Activated CD4-positive, alpha-beta T cell treated with anti-CD3 and anti-CD28 coated beads, Interleukin-2, Interleukin-6, amounts not matched to agents 100 ng/mL and 50 ng/mL, durations not matched to agents 16 hours and 8 hours (primary cell): ENCODE data around the gene ORM1.
A peak's percentile ranks its signal among the peaks of the same experiment; 100 is the strongest.

Experiments
- DNase-seq: peaks from one replicate; pipeline ENCODE4 v3.0.0-alpha.2; 2020

Gene ORM1

DNA sequence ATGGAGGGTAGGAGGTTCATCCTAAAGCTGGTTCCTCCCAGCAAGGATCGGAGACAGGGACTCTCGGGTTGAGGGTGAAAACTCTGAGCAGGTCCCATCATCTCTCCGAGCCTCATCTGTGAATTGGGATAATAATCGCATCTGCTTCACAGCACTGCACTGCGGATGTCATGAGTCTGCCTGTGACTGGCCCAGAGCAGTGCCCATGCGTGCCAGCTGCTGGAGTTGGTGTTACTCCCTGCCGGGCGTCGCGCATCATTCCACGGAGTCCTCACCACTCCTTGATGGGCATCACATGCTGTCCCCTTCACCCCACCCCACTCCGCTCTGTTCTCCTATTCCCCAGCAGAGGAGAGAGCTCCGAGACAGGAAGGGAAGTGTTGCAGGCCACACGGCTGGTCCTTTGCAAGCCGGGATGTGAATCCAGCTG, 35.1 kb upstream of the ORM1 start:
- no peak for DNase-seq

DNA sequence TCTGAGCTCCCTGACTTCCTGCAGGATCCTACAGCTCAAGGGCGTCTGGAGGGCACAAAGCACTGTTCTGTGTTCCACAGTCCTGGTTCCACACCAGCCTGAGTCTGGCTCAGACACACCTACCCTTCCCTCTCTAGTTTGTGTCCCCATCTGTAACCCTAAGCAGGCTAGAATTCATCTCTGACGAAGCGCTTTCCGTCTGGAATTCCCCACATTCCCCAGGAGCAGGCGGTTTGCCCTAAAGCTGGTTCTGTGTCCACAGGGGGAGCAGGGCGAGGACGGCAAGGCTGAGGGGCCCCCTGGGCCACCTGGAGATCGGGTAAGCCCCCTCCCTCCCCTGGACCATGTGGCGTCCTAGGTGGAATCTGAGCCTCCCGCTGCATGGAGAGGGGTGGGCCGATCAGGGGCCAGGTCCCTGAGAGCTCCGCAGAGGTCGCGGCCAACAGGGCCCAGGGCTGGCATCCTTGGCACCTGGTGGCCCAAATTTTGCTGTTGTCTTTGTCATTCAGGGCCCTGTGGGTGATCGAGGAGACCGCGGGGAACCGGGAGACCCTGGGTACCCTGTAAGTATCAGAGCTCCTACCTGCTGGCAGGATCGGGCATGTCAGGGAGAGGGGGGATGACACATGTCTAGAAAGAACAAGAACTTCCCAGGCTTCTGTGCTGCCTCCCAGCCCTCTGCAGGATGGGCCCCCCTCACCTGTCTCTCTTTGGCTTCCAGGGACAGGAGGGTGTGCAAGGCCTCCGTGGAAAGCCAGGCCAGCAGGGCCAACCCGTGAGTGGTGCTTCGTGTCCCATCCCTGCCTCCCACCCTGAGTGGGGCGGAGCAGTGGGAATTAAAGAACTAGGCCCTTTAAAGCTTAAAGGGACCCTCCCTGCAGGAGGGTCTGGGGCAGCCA, 34.5 kb upstream of the ORM1 start:
- DNase-seq: no peak

DNA sequence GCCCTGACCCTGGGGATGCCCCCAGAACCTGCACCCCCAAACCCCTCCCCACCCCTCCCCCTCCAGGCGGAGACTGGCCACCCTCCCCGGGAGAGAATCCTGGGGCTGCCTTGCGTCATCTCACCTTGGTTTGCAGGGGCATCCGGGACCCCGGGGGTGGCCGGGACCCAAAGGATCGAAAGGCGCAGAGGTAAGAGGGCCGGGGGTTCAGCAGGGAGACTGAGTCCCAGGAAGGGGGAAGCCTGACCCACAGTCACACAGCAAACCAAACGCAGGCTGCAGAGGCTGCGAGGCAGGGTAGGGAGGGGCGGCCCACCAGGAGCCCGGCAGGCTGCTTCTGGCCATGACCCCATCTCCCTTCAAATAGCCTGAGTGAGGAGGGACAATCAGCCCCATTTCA, 33.8 kb upstream of the ORM1 start:
- no peak for DNase-seq

DNA sequence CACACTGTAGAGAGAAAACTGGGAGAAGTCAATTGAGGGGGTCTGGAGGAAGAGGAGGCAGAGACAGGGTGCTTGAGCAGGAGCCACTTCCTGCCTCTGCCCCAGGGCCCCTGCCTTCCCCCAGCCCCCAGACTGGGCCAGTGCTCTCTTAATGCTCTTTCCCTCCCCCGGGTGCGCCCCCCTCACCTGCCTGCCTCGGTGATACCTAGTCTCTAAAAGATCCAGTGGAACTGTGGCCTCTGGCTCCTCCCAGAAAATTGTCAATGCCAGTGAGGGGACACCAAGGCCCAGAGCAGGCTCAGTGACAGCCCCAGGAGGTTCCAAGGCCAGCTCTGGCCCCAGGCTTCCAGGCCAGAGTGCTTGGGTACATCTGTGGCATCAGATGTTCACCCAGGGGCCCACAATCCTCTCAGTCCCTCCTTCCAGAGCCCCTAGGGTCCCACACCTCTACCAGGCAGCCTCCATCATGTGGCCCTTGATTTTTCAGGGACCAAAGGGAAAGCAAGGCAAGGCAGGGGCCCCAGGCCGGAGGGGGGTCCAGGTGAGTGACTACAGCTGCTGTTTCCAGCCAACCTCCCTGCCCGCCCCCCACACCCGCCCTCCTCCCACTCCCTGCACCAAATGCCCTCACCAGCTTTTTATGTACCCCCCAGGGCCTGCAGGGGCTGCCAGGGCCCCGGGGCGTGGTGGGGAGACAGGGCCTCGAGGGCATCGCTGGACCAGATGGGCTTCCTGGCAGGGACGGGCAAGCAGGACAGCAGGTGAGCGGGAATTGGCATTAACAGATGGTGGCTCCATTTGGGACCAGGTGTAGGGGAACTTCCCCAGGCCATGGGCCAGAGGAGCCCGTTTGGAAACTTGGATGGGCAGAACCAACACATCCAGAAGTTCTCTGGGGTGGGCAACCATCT, 33.1 kb upstream of the ORM1 start:
- no peak for DNase-seq

DNA sequence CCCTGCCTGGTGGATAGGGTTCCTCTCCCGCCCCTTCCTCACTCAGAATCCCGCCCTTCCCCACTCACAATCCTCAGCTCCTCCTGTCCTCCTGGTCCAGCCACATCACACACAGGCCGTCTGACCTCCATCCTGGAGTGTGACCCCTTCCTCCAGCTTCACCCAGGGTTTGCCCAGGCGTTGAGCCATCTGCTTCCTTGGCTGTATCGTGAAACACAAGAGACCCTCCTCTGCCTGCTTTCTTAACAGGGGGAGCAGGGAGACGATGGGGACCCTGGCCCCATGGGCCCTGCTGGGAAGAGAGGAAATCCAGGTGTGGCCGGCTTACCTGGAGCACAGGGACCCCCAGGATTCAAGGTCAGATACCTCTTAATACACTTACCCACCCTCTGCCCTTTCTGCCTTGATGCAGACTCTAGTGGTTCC, 32.3 kb upstream of the ORM1 start:
- no peak for DNase-seq

DNA sequence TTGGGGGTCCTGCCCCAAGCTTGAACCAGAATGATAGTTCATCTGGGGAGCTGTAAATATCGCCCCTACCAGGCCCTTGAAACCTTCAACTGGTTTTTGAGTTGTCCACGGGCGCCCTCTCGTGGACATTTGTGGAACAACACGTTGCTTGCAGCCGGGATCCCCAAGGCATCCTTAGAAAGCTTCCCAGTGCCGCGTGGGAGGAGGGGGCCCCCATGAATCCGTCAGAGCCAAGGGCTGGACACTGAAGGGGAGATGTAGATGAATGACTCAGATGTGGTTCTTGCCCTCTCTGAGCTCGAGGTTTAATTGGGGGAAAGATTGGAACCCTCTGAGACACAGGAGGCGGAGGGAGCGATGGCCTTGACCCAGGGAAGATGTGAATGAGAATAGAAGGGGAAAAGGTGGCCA, 31.8 kb upstream of the ORM1 start:
- peak; percentile 75 for DNase-seq

DNA sequence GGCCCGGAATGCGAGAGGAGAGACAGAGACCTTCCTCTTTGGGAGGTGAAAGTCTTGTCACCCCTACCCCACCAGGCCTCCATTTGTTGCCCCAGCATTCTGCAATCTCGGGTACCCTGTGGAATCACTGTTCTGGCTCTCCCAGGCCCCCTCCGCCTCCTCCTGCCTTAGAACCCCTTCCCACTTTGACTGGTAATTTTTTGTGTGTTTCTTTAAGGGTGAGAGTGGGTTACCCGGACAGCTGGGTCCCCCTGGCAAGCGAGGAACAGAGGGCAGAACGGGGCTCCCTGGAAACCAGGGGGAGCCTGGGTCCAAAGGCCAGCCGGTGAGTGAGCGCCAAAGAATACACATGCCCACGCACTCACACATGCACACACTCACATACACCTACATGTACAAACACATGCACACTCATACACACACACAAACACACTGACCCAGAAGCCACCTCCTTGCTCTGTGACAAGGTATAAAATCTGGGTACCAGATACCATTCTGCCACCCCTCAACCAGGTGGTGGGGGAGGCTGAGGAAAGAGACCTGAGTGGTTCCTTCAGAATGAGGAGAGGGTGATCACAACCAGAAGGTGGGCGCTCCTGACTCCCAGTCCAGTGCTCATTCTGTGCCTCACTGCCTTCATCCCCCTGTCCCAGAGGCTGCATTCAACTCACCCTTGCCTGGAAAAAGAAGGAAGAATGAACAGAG, 30.9 kb upstream of the ORM1 start:
- DNase-seq: no peak

DNA sequence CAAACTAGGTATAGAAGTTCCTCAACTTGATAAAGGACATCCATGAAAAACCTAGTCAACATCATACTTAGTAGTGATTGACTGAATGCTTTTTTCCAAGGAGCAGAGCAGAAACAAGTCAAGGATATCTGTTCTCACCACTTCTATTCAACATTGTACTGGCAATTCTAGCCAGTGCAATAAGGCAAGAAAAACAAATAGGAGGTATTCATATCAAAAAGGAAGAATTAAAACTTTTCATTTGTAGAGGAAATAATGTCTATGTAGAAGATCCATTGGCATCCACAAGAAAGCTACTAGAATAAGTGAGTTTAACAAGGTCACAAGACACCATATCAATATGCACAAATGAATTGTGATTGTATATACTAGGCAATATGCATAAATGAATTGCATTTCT, 28.2 kb upstream of the ORM1 start:
- DNase-seq: no peak

DNA sequence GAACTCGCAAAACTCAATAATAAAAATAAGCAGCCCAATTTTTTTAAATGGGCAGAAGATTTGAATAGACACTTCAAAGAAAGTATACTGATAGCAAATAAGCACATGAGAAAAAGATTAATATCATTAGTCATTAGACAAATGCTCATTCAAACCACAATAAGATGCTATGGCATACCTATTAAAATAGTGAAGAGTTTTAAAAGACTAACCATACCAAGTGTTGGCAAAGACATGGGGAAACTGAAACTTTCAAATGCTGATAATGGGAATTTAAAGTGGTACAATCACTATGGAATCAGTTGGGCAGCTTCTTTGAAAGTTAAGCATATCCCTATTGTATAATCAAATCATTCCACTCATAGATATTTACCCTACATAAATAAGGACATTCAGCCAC, 26.6 kb upstream of the ORM1 start:
- DNase-seq: no peak

DNA sequence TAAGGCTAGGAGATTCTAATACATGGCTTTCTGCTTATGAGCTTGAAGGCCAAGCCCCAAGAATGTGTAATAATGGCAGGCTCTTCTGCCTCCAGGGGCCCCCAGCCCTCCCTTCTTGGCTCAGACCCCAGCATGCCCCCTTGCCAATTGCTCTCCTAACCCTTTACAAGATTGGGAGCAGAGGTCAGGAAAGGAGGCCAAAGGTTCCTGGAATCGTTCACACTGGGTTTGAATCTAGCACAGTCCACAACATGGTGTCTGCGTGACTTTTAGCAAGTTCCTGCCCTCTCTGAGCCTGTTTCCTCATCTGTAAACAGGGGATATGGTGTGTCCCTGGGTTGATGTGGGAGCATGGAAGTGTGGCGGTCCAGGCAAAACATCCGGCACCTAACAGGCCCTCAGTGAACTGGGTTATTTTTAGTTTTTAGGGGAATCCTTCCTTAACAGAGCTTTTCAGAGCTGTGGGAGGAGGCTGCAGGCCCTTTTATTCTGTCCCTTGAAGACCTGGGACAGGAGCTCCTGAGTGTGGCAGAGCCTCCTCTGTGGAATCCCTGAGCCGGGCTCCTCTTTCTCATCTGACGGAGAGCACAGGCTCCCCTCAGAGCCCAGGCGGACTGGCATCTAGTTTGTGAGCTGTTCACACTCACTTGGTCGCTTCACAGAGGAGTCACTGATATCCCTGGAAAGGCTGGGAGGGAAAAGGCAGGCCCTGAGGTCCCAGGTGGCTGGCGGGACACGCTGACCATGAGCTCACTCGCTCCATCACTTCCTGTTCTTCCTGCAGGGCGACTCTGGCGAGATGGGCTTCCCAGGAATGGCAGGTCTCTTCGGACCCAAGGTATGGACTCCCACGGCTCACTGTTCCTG, 23.4 kb upstream of the ORM1 start:
- no peak for DNase-seq

DNA sequence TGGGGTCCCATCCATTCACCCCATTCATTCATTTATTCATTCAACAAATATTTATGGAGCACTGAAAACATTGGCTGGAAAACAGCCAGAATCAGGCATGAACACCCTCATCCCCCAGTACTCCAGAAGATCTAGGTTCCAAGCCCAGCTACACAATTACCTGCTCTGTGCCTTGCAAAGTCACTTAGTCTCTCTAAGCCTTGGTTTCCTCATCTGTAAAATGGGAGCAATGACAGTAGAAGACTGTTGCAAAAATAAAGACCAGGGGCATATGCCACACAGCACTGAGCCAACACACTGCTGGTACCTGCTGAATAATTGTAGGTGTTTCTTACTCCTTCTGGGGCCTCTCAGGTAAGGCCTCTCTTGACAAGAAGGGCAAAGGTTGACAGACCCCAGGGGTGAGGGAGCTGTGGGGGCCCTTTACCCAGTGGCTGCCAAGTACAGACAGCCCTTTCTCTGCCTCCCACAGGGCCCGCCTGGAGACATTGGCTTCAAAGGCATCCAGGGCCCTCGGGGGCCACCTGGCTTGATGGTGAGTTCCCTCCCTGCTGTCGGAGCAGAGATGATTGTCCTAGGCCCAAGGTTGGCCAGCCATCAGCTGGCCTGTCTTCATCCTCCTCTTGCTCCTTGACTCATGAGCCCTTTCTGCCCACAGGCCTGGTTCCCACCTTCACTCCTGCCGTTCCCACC, 22.6 kb upstream of the ORM1 start:
- DNase-seq: no peak

DNA sequence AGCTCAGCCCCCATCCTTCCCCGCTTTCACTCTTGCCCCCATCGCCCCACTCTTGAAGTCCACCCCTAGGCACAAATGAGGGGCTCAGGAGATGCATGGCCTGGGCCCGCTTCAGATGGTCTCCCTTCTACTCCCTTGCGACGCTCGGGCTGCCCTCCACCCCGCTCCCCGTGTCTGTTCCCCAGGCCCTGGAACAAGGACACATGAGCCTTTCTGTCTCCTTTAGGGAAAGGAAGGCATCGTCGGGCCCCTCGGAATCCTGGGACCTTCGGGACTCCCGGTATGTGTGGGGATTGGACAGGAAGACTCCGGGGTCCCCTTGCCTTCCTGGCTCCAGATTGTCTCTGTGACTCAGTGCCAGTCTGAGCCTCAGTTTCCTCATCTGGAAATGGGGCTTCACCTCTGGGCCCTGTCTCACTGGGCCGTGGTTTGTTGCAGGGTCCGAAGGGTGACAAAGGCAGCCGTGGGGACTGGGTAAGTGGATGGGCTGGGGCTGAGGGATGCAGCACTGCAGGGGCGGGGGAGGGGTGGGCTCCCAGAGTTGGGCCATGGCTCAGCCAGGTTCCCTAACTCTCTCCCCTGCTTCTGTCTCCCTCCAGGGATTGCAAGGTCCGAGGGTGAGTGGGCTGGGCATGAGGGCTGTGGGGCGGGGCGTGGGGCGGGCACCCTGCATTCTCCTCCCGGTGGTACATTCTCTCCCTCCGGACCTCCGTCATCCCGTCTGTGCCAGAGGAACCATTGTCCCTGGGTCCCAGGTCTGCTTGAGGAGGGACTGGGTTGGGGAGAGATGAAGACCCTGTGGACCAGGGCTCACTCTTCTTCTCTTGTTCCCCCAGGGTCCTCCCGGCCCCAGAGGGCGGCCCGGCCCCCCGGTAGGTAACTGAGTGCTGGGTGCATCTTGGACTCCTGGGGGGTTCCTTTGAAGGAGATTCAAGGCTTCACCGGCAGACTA, 21.8 kb upstream of the ORM1 start:
- no peak for DNase-seq

DNA sequence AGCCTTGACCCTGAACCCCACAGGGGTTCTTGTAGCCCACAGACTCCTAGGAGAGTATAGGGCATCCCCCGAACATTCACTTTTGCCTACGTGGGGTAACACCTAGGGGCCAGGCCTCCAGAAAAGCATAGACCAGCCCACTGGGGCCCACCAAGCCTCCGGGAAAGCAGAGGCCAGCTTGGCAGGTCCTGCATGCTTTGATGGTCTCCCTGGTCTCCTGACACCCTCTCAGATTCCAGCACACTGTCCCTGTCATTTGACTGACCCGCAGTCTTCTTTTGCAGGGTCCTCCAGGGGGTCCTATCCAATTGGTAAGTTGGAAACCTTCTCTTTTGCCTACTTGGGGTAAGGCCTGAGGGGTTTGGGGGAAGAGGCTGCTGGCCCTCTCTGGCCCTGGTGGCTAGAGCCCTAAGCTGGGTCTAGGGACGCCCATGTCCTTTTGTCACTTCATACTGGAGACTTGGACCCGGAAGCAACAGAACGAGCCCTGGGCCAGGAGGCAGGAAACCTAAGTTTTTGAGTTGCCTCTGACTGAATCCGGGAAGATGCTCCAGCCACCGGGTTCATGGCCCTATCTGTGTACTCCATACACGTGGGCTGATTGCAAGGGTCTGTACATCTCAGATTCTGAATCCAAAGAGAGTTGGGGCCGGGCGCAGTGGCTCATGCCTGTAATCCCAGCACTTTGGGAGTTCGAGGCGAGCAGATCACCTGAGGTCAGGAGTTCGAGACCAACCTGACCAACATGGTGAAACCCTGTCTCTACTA, 20.9 kb upstream of the ORM1 start:
- DNase-seq: no peak

DNA sequence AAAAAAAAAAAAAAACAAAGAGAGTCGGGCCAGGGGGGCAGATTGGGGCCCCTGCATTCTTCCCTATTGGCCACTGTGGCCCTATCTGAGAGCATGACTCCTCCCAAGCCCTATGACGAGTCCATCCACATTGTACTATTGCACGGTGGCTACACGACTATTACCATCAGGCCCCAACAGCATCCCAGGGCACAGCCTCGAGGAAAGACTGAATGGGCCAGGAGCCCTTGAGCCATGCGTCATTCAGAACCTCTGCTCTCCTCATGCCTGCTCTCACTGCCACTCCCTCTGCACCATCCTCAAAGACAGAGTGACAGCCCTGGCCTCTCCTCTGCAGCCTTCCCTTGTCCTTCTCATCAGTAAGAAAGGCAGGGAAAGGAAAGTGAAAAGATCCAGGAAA, 20.2 kb upstream of the ORM1 start:
- DNase-seq: no peak

DNA sequence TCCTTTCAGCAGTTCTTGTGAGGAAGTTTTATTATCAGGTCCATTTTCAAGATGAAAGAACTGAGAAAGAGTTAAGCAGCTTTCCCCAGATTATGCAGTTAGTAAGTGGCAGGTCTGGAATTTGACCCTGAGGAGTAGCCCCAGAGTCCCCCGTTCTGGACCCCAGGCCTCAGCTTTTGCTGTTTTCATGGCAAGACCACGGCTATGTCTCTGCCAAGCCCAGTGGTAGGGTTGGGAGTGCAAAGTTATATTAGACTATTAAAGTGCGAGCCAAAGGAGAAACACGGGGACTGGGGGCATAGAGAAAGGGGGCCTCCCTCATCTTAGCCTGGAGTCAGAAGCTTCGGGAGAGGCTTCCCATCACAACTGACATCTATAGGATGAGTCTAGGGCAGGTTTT, 19.3 kb upstream of the ORM1 start:
- DNase-seq: no peak

DNA sequence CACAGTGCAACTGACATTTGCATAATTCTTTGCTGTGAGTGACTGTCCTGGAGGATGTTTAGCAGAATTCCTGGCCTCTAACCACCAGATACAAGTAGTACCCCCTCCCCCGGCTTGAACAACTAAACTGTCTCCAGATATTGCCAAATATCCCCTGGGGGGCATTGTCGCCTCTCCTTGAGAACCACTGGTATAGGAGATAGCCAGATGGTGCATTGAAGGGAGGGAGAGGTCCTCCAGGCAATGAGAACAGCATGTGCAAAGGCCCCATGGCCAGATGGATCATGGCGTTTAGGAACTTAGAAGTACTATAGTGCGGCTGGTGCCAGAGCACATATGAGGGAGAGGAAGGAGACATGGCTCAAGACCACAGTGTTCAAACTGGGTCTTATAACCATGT, 18.9 kb upstream of the ORM1 start:
- no peak for DNase-seq

DNA sequence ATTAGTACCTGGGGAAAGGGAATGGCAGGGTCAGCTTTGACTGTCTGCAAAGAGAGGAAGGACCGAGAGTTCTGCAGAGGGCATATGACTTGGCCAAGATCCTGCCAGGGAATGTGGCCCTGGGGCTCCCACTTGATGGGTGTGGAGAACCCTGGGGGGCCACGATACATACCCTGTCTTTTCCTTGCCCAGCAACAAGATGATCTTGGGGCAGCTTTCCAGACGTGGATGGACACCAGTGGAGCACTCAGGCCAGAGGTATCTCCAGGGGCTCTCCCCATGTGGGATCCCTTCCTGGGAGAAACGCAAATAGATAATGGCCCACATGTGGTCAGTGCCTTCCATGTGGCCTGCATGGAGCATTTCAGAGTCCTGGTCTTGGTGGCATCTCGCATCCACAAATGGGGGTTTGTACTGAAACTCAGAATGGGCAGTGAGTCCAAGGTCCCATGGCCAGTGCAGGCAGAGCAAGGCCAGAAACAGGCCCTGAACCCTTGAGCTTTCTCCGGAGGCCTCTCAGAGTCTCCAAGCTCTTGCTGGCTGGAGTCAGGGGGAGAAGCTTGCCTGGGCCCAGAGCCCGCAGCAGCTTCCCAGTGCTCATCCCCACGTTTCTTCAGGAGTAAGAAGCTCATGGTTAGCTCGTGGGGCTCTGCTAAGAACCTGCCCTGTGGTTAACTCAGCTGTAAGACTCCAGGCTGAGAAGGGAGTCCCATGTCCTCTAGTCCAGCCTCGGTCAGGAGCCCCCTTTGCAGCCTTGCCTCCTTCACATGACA, 18.3 kb upstream of the ORM1 start:
- DNase-seq: no peak

DNA sequence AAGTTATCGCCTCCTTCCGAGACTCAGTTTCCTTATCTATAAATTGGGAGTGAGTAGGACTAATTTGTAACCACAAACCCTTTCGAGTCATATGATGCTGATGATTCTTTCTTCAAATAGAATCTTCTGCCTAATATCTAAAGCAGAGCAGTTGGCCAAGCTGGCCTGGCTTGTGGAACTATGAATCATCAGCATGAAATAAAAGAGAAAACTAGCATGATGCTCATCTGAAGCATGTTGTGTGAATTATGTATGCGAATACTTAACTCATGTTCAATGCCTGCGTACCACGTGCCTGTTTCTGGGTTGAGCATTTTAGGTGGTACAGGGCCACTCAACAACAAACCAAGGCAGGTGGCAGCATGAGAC, 15.0 kb upstream of the ORM1 start:
- DNase-seq: no peak
